Skeletal muscle satellite cell (primary cell): ENCODE measurements around the gene ATCAY.

Experiments
- H3K27me3 ChIP-seq: 2 replicates; pipeline ENCODE4 v1.7.0; 2013; ENCODE audit warnings: low read length; ENCODE audit not compliant: control insufficient read depth, insufficient read depth
- H3K36me3 ChIP-seq: 2 replicates; pipeline ENCODE4 v1.7.0; 2013; ENCODE audit warnings: mild to moderate bottlenecking, control low read depth, low read length; ENCODE audit not compliant: insufficient read depth
- H3K4me1 ChIP-seq: 2 replicates; pipeline ENCODE4 v1.7.0; 2013; ENCODE audit warnings: low read length; ENCODE audit not compliant: control insufficient read depth, insufficient read depth
- H3K4me2 ChIP-seq: 2 replicates; pipeline ENCODE4 v1.7.0; 2013; ENCODE audit warnings: mild to moderate bottlenecking, low read length
- H3K4me3 ChIP-seq: 2 replicates; pipeline ENCODE4 v1.7.0; 2013; ENCODE audit warnings: low read length
- H3K9ac ChIP-seq: 2 replicates; pipeline ENCODE4 v1.7.0; 2013; ENCODE audit warnings: mild to moderate bottlenecking, low read depth, low read length, moderate library complexity
- H3K9me3 ChIP-seq: replicated peaks from 2 replicates; pipeline ENCODE4 v1.7.0; 2013; ENCODE audit warnings: mild to moderate bottlenecking, control low read depth, low read length

ATCAY gene

GRCh38 chr19:3908266-3909054 lies 28.0 kb downstream of the ATCAY start:
- no peak overlapping the region for H3K4me2 ChIP-seq
- no peak overlapping the region for H3K9ac ChIP-seq
- H3K9me3 ChIP-seq: no peaks in the 10 kb centered on the region
- H3K27me3 ChIP-seq: peaks cover under 1% of the 10 kb centered on the region
- H3K4me1 ChIP-seq: no peaks in the 10 kb centered on the region
- H3K36me3 ChIP-seq: no peaks in the 10 kb centered on the region
- H3K4me3 ChIP-seq: no peak overlapping the region

GRCh38 chr19:3910105-3910504 lies 29.6 kb downstream of the ATCAY start:
- no peaks in the 10 kb centered on the region for H3K9me3 ChIP-seq
- peaks cover 2% of the 10 kb centered on the region for H3K27me3 ChIP-seq
- no peak overlapping the region for H3K4me3 ChIP-seq
- H3K4me1 ChIP-seq: no peaks in the 10 kb centered on the region
- H3K36me3 ChIP-seq: no peaks in the 10 kb centered on the region
- H3K9ac ChIP-seq: no peak overlapping the region
- H3K4me2 ChIP-seq: no peak overlapping the region

- Histone ChIP-seq H3K4me1 (no peaks in the 10 kb centered on the region), H3K36me3 (no peaks in the 10 kb centered on the region), H3K4me3 (no peak overlapping the region), H3K9me3 (no peaks in the 10 kb centered on the region), H3K27me3 (peaks cover 2% of the 10 kb centered on the region), H3K9ac (no peak overlapping the region), H3K4me2 (no peak overlapping the region)
Observed at GRCh38 chr19:3914199-3914598, 33.7 kb downstream of the ATCAY start.

GRCh38 chr19:3916033-3916432 lies 35.5 kb downstream of the ATCAY start:
- no peaks in the 10 kb centered on the region for H3K9me3 ChIP-seq
- H3K4me2 ChIP-seq: no peak overlapping the region
- no peak overlapping the region for H3K9ac ChIP-seq
- H3K4me1 ChIP-seq: no peaks in the 10 kb centered on the region
- no peaks in the 10 kb centered on the region for H3K36me3 ChIP-seq
- no peak overlapping the region for H3K4me3 ChIP-seq
- peaks cover 2% of the 10 kb centered on the region for H3K27me3 ChIP-seq

- Histone ChIP-seq H3K4me1 (no peaks in the 10 kb centered on the region), H3K4me3 (no peak overlapping the region), H3K4me2 (no peak overlapping the region), H3K27me3 (no peaks in the 10 kb centered on the region), H3K36me3 (no peaks in the 10 kb centered on the region), H3K9me3 (peaks cover under 1% of the 10 kb centered on the region), H3K9ac (no peak overlapping the region)
Observed at GRCh38 chr19:3919793-3920192, 39.3 kb downstream of the ATCAY start.

GRCh38 chr19:3923096-3923758 lies 42.7 kb downstream of the ATCAY start:
- no peaks in the 10 kb centered on the region for H3K36me3 ChIP-seq
- H3K9me3 ChIP-seq: peaks cover 5% of the 10 kb centered on the region
- H3K4me3 ChIP-seq: no peak overlapping the region
- H3K27me3 ChIP-seq: peaks cover 6% of the 10 kb centered on the region
- no peaks in the 10 kb centered on the region for H3K4me1 ChIP-seq
- no peak overlapping the region for H3K9ac ChIP-seq
- H3K4me2 ChIP-seq: no peak overlapping the region

- peaks cover 5% of the 10 kb centered on the region for H3K9me3 ChIP-seq
- H3K4me3 ChIP-seq: no peak overlapping the region
- H3K36me3 ChIP-seq: no peaks in the 10 kb centered on the region
- no peak overlapping the region for H3K9ac ChIP-seq
- H3K4me1 ChIP-seq: no peaks in the 10 kb centered on the region
- peaks cover 6% of the 10 kb centered on the region for H3K27me3 ChIP-seq
- H3K4me2 ChIP-seq: no peak overlapping the region
Observed at GRCh38 chr19:3923912-3924311, 43.4 kb downstream of the ATCAY start.

GRCh38 chr19:3931041-3931440 lies 50.6 kb downstream of the ATCAY start:
- Histone ChIP-seq H3K27me3 (peaks cover 22% of the 10 kb centered on the region), H3K36me3 (no peaks in the 10 kb centered on the region), H3K4me1 (no peaks in the 10 kb centered on the region), H3K4me3 (no peak overlapping the region), H3K9me3 (no peaks in the 10 kb centered on the region), H3K9ac (no peak overlapping the region), H3K4me2 (no peak overlapping the region)

- Histone ChIP-seq H3K9me3 (no peaks in the 10 kb centered on the region), H3K4me1 (no peaks in the 10 kb centered on the region), H3K9ac (no peak within 1 kb of the TSS), H3K4me3 (no peak within 1 kb of the TSS), H3K27me3 (peaks cover 21% of the 10 kb centered on the region), H3K4me2 (no peak within 1 kb of the TSS), H3K36me3 (no peaks in the 10 kb centered on the region)
Observed at GRCh38 chr19:3932931-3933810, 52.7 kb downstream of the ATCAY start, which contains the start of gene NMRK2. TSS of gene NMRK2 (plus strand) at chr19:3933069. CDS start at chr19:3933672, 603 bp downstream.

- H3K4me3 ChIP-seq: no peak overlapping the region
- H3K4me1 ChIP-seq: no peaks in the 10 kb centered on the region
- H3K9ac ChIP-seq: no peak overlapping the region
- no peak overlapping the region for H3K4me2 ChIP-seq
- H3K9me3 ChIP-seq: no peaks in the 10 kb centered on the region
- H3K27me3 ChIP-seq: peaks cover 15% of the 10 kb centered on the region
- H3K36me3 ChIP-seq: no peaks in the 10 kb centered on the region
Observed at GRCh38 chr19:3936506-3937442, 56.3 kb downstream of the ATCAY start.
